ENCODE measurements around the gene CD74.

The CD74 gene

DNA sequence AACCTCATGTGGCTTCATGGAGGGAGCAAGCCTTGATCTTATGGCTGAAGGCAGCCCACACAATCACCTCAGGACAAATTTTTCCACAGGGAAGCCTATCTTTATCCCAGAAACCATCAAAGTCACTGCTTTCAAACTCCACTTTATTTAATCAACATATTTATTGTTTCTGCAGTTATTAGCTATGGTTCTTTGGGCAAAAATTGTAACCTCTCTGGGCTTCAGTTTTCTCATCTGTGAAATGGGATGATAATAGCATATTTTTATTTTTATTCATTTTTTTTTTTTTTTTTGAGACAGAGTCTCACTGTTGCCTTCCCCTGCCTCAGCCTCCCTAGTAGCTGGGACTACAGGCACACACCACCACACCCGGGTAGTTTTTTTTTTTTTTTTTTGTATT lies 38.9 kb upstream of the CD74 start:
- Histone ChIP-seq H3K4me2 (no peak overlapping the region), H3K27me3 (no peaks in the 10 kb centered on the region), H3K9ac (no peak overlapping the region), H3K27ac (no peak overlapping the region), H4K20me1 (peaks cover 28% of the 10 kb centered on the region), H3K36me3 (peaks cover 23% of the 10 kb centered on the region), H3K4me1 (peaks cover 40% of the 10 kb centered on the region), H3K9me3 (peaks cover 11% of the 10 kb centered on the region), H3K4me3 (no peak overlapping the region)
- TF ChIP-seq Cebpa-rat (IDR thresholded peaks at IDR 0.05), result no peak

DNA sequence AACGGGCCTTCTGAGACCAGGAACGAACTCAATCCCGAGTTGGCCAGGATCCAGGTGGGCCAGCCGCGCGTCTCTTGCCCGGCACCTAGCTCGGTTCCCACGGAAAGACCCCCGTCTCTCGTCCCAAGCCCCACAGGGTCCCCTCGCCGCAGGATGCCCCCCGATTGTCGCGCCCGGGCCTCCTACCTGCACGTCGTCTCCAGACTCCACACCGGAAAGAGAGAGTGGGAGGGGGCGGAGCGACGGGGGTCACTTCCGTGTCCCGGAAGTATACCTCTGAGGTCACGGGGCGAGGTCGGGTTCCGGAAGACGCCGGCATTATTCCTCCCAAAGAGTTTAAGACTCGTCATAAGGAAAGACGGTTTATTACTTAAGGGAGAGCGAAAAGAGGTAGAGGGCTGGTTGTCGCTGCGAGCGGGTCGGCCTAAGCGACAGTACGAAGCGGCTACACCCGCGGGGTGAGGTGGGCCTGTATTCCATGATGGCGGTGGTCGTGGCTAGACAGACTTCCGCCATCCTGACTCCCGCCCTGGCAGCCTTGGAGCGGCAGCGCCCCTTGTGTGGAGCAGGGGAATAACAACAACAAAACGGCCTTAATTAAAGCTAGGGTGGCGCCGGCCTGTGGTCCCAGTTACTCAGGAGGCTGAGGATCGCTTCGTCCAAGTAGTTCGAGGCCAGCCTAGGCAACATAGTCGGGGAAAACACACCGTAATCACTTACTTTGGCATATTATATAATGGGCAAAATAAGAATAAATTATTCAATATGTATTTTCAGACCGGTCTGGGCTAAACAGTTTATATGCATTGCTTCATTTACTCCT lies 37.0 kb upstream of the CD74 start, which contains the start of gene RPS14:
RPS14 (minus strand) TSS at position 223 of the 823 bp plus-strand sequence. CDS start 2,006 bp downstream, outside the sequence.
- Histone ChIP-seq H3K4me2 (peak within 1 kb of the TSS; percentile 97), H3K27me3 (no peaks in the 10 kb centered on the region), H3K36me3 (peaks cover 42% of the 10 kb centered on the region), H3K4me1 (peaks cover 54% of the 10 kb centered on the region), H3K4me3 (peak within 1 kb of the TSS; percentile 89), H3K9ac (peak within 1 kb of the TSS; percentile 99), H3K27ac (peak within 1 kb of the TSS; percentile 97), H3K9me3 (peaks cover 11% of the 10 kb centered on the region), H4K20me1 (peaks cover 47% of the 10 kb centered on the region)
- no peak for TF ChIP-seq Cebpa-rat (IDR thresholded peaks at IDR 0.05)

DNA sequence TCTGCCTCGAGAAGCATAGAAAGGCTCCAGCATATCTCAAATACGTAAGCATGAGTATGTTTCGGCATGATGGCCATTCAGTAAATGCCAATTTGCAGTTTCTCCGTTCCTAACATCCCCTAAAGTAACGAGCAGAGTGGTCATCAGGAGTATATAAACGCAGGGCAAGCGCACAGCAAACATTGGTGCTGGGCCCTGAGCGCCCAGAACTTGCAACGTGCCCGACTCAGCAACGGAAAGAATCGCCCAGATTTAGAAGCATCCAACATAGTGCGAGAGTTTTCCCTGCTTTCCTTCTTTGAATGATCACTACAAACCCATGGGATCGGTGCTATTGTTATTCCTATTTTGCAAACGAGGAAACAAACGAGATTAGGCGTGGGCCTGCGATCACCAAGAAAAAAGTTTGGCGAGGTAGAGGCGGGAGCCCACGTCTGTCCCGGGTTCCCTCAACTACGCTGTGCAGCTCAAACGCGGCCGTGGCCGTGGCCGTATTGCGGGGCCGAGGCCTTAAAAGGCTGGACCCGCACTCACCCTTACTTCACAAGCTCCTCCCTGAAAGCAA lies 36.3 kb upstream of the CD74 start:
- Histone ChIP-seq H3K9me3 (peaks cover 10% of the 10 kb centered on the region), H3K27me3 (no peaks in the 10 kb centered on the region), H4K20me1 (peaks cover 54% of the 10 kb centered on the region), H3K9ac (peak overlapping the region; percentile 99), H3K36me3 (peaks cover 49% of the 10 kb centered on the region), H3K4me3 (peak overlapping the region; percentile 89), H3K4me2 (peak overlapping the region; percentile 97), H3K4me1 (peaks cover 54% of the 10 kb centered on the region), H3K27ac (peak overlapping the region; percentile 97)
- no peak for TF ChIP-seq Cebpa-rat (IDR thresholded peaks at IDR 0.05)

DNA sequence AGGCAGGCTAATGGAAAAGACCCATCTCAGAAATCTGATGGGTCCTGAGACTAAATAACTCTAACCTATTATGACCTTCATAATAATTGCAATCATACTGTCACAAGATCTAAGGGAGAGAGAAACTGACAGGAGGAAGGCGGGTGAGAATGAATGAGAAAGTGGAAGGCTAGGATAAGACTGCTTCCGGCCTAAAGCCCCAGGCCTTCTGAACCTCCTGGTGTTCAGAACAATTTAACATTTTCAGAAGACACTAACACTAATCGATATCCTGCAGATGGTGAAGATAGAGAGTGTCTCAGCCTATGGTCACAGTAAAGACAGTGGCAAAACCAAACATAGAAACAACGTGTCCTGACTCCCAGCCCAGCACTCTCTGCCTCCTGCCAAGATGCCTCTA lies 35.6 kb upstream of the CD74 start:
- Histone ChIP-seq H3K4me1 (peaks cover 54% of the 10 kb centered on the region), H3K27ac (peak overlapping the region; percentile 97), H3K4me3 (peak overlapping the region; percentile 89), H3K9ac (peak overlapping the region; percentile 99), H3K36me3 (peaks cover 56% of the 10 kb centered on the region), H3K27me3 (no peaks in the 10 kb centered on the region), H3K9me3 (peaks cover 3% of the 10 kb centered on the region; the same call in 1 of the 2 replicates), H4K20me1 (peaks cover 61% of the 10 kb centered on the region), H3K4me2 (peak overlapping the region; percentile 97)
- TF ChIP-seq Cebpa-rat (IDR thresholded peaks at IDR 0.05), result no peak

DNA sequence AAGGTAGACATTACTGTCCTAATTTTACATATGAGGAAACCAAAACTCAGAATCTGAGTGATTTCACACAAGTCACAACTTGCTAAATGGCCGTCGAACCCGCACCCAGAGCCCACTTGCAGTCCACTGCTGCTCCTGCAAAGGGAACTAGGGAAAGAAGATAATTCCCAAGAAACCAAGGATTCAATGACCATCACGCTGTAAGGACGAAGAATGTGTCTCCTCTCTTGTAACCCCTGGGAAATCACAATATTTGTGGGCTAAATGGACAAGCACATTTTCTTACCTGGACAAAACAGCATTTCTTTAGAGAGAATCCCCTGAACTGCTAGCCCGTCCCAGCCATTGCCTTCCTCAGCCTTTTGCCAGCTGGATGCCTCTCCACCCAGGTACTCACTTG lies 34.5 kb upstream of the CD74 start:
- Histone ChIP-seq H3K27ac (no peak overlapping the region), H3K4me3 (peak overlapping the region; percentile 89), H3K9ac (peak overlapping the region; percentile 99; the same call in 1 of the 2 replicates), H3K4me2 (peak overlapping the region; percentile 97), H3K36me3 (peaks cover 58% of the 10 kb centered on the region), H4K20me1 (peaks cover 72% of the 10 kb centered on the region), H3K27me3 (no peaks in the 10 kb centered on the region), H3K4me1 (peaks cover 63% of the 10 kb centered on the region), H3K9me3 (no peaks in the 10 kb centered on the region; the same call in 1 of the 2 replicates)
- no peak for TF ChIP-seq Cebpa-rat (IDR thresholded peaks at IDR 0.05)

DNA sequence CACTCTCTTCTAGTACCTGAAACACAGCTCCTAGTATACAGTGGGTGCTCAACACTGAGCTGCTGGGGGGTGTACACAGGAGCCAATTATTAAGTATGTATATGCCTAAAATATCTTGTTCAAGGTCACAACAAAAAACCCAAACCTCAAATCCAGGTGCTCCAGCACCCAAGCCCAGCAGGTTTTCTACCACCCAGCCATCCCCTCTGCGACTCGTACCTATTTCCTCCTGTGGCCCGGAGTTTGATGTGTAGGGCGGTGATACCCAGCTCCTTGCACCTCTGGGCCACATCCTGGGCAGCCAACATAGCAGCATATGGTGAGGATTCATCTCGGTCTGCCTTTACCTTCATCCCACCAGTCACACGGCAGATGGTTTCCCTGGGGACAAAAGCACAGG lies 33.9 kb upstream of the CD74 start:
- Histone ChIP-seq H3K9ac (peak overlapping the region; percentile 99; the same call in 1 of the 2 replicates), H3K9me3 (no peaks in the 10 kb centered on the region; the same call in 1 of the 2 replicates), H3K4me3 (no peak overlapping the region), H3K27ac (0 out of 2 replicates have a peak overlapping the region, but pooled peaks have one; percentile 6), H3K36me3 (peaks cover 64% of the 10 kb centered on the region), H3K4me2 (peak overlapping the region; percentile 97), H3K4me1 (peaks cover 69% of the 10 kb centered on the region), H3K27me3 (no peaks in the 10 kb centered on the region), H4K20me1 (peaks cover 78% of the 10 kb centered on the region)
- TF ChIP-seq Cebpa-rat (IDR thresholded peaks at IDR 0.05), result no peak

DNA sequence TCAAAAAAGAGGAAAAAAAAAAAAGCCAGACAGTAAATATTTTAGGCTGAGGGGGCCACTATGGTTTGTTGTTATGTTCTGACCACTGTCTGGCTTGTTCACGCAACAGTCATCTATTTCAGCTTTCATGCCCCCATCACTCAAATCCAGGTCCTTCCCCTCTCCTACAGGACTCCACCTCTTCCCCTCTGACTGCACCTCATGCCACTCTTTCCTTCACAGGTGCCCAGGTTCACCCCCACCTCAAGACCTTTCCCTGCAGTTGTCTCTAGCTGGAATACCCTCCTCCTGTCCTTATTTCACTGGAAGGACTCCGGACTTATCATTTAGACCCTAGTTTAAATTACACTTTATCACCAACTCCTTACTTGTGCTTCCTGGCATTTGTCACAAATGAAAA lies 33.4 kb upstream of the CD74 start:
- H3K4me1 ChIP-seq, result peaks cover 70% of the 10 kb centered on the region
- TF ChIP-seq Cebpa-rat (IDR thresholded peaks at IDR 0.05), result no peak
- 0 out of 2 replicates have a peak overlapping the region, but pooled peaks have one; percentile 6 for H3K27ac ChIP-seq
- H3K27me3 ChIP-seq, result no peaks in the 10 kb centered on the region
- no peak overlapping the region for H3K9ac ChIP-seq
- peaks cover 65% of the 10 kb centered on the region for H3K36me3 ChIP-seq
- peaks cover 83% of the 10 kb centered on the region for H4K20me1 ChIP-seq
- H3K4me2 ChIP-seq, result peak overlapping the region; percentile 97
- H3K9me3 ChIP-seq, result no peaks in the 10 kb centered on the region; the same call in 1 of the 2 replicates
- no peak overlapping the region; the same call in 1 of the 2 replicates for H3K4me3 ChIP-seq

DNA sequence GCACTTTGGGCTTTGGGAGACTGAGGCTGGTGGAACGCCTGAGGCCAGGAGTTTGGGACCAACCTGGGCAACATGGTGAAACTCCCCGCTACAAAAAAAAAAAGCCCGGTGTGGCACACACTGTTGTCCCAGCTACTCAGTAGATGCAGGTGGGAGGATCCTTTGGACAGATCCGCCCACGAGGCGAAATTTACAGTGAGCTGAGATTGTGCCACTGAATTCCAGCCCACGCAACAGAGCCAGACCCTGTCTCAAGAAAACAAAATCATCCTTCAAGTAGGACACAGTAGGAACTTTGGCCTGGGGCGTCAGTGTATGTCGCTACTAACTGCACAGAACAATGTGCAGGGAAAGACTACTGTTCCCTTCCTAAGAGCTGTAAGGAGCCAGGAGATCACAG lies 32.1 kb upstream of the CD74 start:
- H3K4me2 ChIP-seq, result no peak overlapping the region
- no peak overlapping the region for H3K27ac ChIP-seq
- H3K4me1 ChIP-seq, result peaks cover 70% of the 10 kb centered on the region
- H3K9me3 ChIP-seq, result no peaks in the 10 kb centered on the region
- TF ChIP-seq Cebpa-rat (IDR thresholded peaks at IDR 0.05), result no peak
- no peaks in the 10 kb centered on the region for H3K27me3 ChIP-seq
- H3K4me3 ChIP-seq, result no peak overlapping the region
- peaks cover 88% of the 10 kb centered on the region for H4K20me1 ChIP-seq
- peak overlapping the region; percentile 23; the same call in 1 of the 2 replicates for H3K9ac ChIP-seq
- peaks cover 70% of the 10 kb centered on the region for H3K36me3 ChIP-seq

DNA sequence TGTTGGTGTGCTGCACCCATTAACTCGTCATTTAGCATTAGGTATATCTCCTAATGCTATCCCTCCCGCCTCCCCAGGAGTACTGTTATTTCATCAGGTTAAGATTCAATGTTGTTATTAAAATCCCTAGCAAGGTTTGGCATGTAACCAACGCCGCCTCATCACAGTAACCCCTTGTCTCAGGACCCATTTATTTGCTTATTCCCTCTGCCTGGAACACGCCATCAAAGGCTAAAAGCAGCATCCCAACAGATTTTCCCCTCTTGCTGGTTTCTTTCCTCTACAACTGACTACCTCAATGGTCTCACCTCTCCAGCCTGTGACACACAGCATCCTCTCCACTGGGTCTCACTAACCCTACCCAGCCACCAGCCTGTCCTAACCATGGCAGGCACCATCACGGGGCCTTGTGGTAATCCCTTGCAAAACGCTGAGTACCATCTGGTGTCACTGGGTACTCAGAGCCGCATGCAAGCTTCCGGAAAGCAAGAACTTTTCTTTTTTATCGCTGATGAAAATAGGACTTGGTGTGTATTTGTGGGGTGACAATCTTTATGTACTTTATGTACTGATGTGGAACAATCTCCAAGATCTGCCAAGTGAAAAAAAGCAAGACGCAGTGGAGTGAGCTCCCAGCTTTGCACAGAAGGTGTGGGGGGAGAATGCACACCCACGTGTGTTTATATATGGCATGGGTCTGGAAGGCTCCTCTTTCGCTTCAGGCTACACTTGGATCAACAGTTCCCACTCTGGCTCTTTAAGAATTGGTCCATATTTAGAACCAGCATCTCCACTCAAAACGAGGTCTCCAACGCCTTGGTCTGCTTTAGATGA lies 30.7 kb upstream of the CD74 start:
- Histone ChIP-seq H4K20me1 (peaks cover 78% of the 10 kb centered on the region), H3K27me3 (no peaks in the 10 kb centered on the region), H3K4me1 (peaks cover 70% of the 10 kb centered on the region), H3K4me3 (no peak overlapping the region), H3K4me2 (peak overlapping the region; percentile 20), H3K9ac (peak overlapping the region; percentile 23; the same call in 1 of the 2 replicates), H3K36me3 (peaks cover 66% of the 10 kb centered on the region), H3K9me3 (no peaks in the 10 kb centered on the region), H3K27ac (no peak overlapping the region)
- no peak for TF ChIP-seq Cebpa-rat (IDR thresholded peaks at IDR 0.05)
